ENCODE results near the gene METTL1. TPM values are rescaled to one million over a fixed set of nuclear protein-coding genes. Genes with fewer than 3 reads are reported as not detected.
"Not testable (repeated sequence)": the region's sequence is repeated elsewhere in the genome, so short reads cannot be mapped to it uniquely, and the experiment has no call there.

Gene METTL1
- polyA plus RNA-seq, 4 donors: 29.0 to 33.4 (median 29.9) TPM

- DNase-seq (ENCODE audit: low read depth in 4 of 4, low spot score in 3 of 4): no peak
These were observed 44.8 kb downstream of the METTL1 start for GRCh38 chr12:57726884-57727757.

DNA sequence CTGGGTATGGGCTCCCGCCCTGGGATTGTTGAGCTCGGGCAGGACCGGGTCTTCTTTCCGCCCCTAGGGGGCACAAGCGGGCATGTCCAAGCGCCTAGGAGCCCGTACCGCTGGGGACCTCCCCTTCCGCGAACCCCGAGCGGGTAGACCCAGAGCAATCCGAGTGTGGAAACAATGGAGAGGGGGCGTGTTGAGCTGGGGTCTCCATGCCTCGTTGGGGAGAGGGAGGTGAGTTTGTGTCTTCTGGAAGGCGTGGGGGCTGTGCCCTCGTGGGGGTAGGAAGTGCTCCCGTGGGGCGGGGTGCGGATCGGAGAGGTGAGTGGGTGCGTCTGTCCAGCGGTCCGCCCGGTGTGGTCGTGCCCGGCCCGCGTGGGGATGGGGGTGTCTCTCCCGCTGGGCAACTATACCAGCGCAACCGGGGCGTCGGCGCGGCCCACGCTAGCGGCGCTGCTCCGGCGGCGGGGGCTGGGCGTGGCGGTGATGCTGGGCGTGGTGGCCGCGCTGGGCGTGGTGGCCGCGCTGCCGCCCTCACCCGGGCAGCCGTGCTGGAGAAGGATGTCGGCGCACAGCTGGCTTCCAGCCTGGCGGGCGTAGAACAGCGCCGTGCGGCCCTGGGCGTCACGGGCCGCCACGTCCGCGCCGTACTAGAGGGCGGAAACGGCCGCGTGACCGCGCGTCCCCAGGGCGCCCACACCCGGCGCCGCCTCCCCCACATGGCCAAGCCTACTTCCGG lies 45.6 kb downstream of the METTL1 start:
- no peak for DNase-seq (ENCODE audit: low read depth in 4 of 4, low spot score in 3 of 4)

GRCh38 chr12:57725851-57726150 lies 46.1 kb downstream of the METTL1 start:
- DNase-seq (ENCODE audit: low read depth in 4 of 4, low spot score in 3 of 4): no peak

- DNase-seq (ENCODE audit: low read depth in 4 of 4, low spot score in 3 of 4): no peak
These were observed 46.8 kb downstream of the METTL1 start for GRCh38 chr12:57724936-57725740.

GRCh38 chr12:57724003-57724935 lies 47.6 kb downstream of the METTL1 start:
- DNase-seq (ENCODE audit: low read depth in 4 of 4, low spot score in 3 of 4): no peak

DNA sequence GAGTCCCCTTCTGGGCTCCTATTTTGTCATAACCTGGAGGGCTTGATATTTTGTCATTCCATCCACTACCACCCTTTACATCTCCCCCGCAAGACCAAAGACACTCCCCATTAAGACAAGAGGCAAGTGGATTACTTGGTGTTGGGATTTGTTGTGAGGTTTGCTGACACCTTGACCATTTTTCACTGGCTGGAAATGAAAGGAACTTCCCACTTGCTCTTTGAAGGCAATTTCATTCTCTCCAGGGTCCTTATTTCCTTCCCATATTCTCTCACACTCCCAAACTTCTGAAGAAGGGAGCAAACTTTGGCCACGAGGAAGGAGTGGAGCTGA lies 48.3 kb downstream of the METTL1 start:
- no peak for DNase-seq (ENCODE audit: low read depth in 4 of 4, low spot score in 3 of 4)

GRCh38 chr12:57722716-57723629 lies 48.9 kb downstream of the METTL1 start:
- DNase-seq (ENCODE audit: low read depth in 4 of 4, low spot score in 3 of 4): no peak

- not testable (repeated sequence) for DNase-seq (ENCODE audit: low read depth in 4 of 4, low spot score in 3 of 4)
These were observed 49.9 kb downstream of the METTL1 start for GRCh38 chr12:57721846-57722608.

DNA sequence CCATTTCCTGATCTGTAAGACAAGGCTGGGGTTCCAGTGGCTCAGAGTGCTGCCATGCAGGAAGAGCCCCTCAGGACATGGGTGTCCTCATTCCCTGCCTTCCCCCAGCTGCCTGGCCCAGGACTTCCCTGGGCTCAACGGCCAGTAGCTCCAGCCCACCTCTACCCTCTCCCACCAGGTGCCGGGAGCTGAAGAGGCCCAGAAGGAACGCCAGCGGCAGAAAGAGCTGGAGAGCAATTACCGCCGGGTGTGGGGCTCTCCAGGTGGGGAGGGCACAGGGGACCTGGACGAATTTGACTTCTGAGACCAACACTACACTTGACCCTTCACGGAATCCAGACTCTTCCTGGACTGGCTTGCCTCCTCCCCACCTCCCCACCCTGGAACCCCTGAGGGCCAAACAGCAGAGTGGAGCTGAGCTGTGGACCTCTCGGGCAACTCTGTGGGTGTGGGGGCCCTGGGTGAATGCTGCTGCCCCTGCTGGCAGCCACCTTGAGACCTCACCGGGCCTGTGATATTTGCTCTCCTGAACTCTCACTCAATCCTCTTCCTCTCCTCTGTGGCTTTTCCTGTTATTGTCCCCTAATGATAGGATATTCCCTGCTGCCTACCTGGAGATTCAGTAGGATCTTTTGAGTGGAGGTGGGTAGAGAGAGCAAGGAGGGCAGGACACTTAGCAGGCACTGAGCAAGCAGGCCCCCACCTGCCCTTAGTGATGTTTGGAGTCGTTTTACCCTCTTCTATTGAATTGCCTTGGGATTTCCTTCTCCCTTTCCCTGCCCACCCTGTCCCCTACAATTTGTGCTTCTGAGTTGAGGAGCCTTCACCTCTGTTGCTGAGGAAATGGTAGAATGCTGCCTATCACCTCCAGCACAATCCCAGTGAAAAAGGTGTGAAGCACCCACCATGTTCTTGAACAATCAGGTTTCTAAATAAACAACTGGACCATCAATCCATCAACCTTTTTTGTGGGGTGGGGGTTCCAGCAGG lies 51.0 kb downstream of the METTL1 start:
- DNase-seq (ENCODE audit: low read depth in 4 of 4, low spot score in 3 of 4): no peak

- no peak for DNase-seq (ENCODE audit: low read depth in 4 of 4, low spot score in 3 of 4)
These were observed 51.9 kb downstream of the METTL1 start for GRCh38 chr12:57719777-57720605.

DNA sequence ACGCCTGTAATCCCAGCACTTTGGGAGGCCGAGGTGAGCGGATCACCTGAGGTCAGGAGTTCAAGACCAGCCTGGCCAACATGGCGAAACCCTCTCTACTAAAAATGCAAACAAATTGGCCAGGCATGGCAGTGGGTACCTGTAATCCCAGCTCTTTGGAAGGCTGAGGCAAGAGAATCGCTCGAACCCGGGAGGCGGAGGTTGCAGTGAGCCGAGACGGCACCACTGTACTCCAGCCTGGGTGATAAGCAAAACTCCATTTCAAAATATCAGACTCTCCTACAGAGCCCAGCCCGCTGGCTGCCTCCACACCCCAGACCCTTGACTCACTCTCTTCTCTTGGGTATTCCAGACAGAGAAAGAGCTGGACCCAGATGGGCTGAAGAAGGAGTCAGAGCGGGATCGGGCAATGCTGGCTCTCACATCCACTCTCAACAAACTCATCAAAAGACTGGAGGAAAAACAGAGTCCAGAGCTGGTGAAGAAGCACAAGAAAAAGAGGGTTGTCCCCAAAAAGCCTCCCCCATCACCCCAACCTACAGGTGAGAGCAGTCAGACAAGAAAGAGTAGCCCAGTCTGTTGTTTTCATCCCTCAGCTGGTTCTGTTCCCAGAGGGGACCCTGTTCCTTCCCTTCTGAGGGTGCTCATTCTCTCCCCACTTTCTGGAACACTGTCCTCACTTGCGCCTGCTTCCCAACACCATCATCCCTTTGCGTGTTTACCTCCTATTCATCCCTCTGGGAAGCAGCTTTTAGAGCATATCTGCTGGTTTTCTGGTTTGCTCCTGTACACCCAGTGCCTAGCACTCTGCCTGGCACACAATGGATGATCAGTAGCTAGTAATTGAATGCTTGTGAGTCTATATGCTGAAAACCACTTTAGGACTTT lies 53.0 kb downstream of the METTL1 start:
- no peak for DNase-seq (ENCODE audit: low read depth in 4 of 4, low spot score in 3 of 4)
